ENCODE results near the gene TBPL1. TPM values are rescaled to one million over a fixed set of nuclear protein-coding genes. Genes with fewer than 3 reads are reported as not detected.

The TBPL1 gene
- total and polyA plus RNA-seq, 9 of the 15 experiments (the other 6 are each of a cell fraction or from before 2014, with no cell fraction given), result 78.1 to 152 (median 107) TPM

DNA sequence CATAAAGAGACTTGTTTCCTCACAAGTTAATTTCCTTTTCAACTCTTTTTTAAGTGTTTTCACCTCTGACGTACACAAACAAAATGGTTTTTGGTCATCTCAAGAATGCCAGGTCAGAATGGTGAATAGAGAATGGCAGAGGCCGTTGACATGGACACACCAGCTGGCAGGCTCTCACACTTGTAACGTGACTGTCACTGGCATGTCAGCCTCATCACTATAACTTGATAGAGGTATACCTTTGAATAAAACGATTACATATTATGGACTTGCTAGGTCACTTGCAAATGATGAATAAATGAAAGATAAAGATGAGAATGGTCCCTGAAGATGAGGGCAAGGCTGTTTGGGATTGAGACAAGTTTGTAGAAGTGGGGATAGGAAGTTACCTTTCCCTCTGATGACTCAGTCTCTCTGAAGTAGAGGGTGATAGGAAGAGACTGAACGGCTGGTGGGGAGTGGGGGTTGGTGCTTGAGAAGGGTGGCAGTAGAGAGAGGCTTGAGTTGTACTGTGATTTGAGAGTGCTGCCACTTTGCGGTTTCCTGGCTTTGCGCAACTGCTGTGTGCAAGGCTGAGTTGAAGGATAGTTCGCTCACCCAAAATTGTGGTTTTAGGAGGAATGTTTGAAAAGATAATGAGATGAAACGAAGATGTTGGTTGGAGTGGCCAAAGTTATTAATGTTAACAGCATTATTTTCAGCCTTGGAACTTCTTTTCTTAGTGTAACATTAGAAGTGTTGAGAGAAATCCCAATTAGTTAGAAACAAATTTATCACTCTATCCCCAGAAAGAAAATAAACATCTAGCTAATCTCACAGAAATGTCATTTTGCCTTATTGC, 30.3 kb downstream of the TBPL1 start (continued):
- TF ChIP-seq, protein P1, sequence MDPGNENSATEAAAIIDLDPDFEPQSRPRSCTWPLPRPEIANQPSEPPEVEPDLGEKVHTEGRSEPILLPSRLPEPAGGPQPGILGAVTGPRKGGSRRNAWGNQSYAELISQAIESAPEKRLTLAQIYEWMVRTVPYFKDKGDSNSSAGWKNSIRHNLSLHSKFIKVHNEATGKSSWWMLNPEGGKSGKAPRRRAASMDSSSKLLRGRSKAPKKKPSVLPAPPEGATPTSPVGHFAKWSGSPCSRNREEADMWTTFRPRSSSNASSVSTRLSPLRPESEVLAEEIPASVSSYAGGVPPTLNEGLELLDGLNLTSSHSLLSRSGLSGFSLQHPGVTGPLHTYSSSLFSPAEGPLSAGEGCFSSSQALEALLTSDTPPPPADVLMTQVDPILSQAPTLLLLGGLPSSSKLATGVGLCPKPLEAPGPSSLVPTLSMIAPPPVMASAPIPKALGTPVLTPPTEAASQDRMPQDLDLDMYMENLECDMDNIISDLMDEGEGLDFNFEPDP (CRISPR knock-in tag; IDR thresholded peaks at IDR 0.05), result no peak
- TF ChIP-seq PHF8 (IDR thresholded peaks at IDR 0.05; ENCODE audit: borderline replicate concordance, low read length), result no peak
- TF ChIP-seq ZNF282 (CRISPR knock-in tag; IDR thresholded peaks at IDR 0.05), result no peak
- TF ChIP-seq TAL1 (IDR thresholded peaks at IDR 0.05), result peak; percentile 37
- no peak for TF ChIP-seq NONO (IDR thresholded peaks at IDR 0.05; ENCODE audit: low read depth in 2 of 2, low read length in 1 of 2)
- TF ChIP-seq PRPF4 (IDR thresholded peaks at IDR 0.05; ENCODE audit: insufficient read depth, low read depth, low read length, poor library complexity, severe bottlenecking), result no peak
- peak; percentile 78 for TF ChIP-seq ARID1B (IDR thresholded peaks at IDR 0.05)
- TF ChIP-seq POLR3G (IDR thresholded peaks at IDR 0.05; ENCODE audit: extremely low read depth, insufficient read length, insufficient replicate concordance), result no peak
- TF ChIP-seq SREBF2 (CRISPR knock-in tag; IDR thresholded peaks at IDR 0.05), result no peak
- TF ChIP-seq ZNF217 (CRISPR knock-in tag; IDR thresholded peaks at IDR 0.05), result no peak
- no peak for TF ChIP-seq ZNF24 (IDR thresholded peaks at IDR 0.05)
- peak; percentile 96 for TF ChIP-seq KDM1A (IDR thresholded peaks at IDR 0.05)
- TF ChIP-seq CBX8 (IDR thresholded peaks at IDR 0.05; ENCODE audit: borderline replicate concordance, extremely low read depth, low read depth, low read length, poor library complexity, severe bottlenecking), result no peak
- TF ChIP-seq U2AF2 (optimal IDR thresholded peaks at IDR 0.05; ENCODE audit: low read depth, low read length), result no peak
- no peak for TF ChIP-seq CAMTA2 (CRISPR knock-in tag; conservative IDR thresholded peaks at IDR 0.05)
- TF ChIP-seq, protein P2, sequence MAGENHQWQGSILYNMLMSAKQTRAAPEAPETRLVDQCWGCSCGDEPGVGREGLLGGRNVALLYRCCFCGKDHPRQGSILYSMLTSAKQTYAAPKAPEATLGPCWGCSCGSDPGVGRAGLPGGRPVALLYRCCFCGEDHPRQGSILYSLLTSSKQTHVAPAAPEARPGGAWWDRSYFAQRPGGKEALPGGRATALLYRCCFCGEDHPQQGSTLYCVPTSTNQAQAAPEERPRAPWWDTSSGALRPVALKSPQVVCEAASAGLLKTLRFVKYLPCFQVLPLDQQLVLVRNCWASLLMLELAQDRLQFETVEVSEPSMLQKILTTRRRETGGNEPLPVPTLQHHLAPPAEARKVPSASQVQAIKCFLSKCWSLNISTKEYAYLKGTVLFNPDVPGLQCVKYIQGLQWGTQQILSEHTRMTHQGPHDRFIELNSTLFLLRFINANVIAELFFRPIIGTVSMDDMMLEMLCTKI (IDR thresholded peaks at IDR 0.05; ENCODE audit: partially characterized antibody), result no peak
- no peak for TF ChIP-seq SMARCC2 (IDR thresholded peaks at IDR 0.05; ENCODE audit: low read depth)
- TF ChIP-seq, protein P3, sequence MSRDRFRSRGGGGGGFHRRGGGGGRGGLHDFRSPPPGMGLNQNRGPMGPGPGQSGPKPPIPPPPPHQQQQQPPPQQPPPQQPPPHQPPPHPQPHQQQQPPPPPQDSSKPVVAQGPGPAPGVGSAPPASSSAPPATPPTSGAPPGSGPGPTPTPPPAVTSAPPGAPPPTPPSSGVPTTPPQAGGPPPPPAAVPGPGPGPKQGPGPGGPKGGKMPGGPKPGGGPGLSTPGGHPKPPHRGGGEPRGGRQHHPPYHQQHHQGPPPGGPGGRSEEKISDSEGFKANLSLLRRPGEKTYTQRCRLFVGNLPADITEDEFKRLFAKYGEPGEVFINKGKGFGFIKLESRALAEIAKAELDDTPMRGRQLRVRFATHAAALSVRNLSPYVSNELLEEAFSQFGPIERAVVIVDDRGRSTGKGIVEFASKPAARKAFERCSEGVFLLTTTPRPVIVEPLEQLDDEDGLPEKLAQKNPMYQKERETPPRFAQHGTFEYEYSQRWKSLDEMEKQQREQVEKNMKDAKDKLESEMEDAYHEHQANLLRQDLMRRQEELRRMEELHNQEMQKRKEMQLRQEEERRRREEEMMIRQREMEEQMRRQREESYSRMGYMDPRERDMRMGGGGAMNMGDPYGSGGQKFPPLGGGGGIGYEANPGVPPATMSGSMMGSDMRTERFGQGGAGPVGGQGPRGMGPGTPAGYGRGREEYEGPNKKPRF (IDR thresholded peaks at IDR 0.05; ENCODE audit: low read depth, low read length), result no peak
- TF ChIP-seq ZNF274 (IDR thresholded peaks at IDR 0.05; ENCODE audit: borderline replicate concordance, low read depth, low read length), result no peak
- TF ChIP-seq TGIF2 (CRISPR knock-in tag; IDR thresholded peaks at IDR 0.05), result no peak
- TF ChIP-seq, protein P4, sequence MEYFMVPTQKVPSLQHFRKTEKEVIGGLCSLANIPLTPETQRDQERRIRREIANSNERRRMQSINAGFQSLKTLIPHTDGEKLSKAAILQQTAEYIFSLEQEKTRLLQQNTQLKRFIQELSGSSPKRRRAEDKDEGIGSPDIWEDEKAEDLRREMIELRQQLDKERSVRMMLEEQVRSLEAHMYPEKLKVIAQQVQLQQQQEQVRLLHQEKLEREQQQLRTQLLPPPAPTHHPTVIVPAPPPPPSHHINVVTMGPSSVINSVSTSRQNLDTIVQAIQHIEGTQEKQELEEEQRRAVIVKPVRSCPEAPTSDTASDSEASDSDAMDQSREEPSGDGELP (CRISPR knock-in tag; IDR thresholded peaks at IDR 0.05; ENCODE audit: borderline replicate concordance), result peak; percentile 16; the same call in 1 of the 2 replicates
- TF ChIP-seq CBFA2T3 (IDR thresholded peaks at IDR 0.05), result peak; percentile 85
- no peak for TF ChIP-seq ARID2 (IDR thresholded peaks at IDR 0.05)

Measured in K562 (cell line).